ENCODE data around the gene CRB3. TPM values are rescaled to one million over a fixed set of nuclear protein-coding genes. Genes with fewer than 3 reads are reported as not detected.

CRB3 gene
- total and polyA plus RNA-seq, 9 of the 15 experiments (the other 6 are each of a cell fraction or from before 2014, with no cell fraction given), result 0.49 TPM; not detected in 8

DNA sequence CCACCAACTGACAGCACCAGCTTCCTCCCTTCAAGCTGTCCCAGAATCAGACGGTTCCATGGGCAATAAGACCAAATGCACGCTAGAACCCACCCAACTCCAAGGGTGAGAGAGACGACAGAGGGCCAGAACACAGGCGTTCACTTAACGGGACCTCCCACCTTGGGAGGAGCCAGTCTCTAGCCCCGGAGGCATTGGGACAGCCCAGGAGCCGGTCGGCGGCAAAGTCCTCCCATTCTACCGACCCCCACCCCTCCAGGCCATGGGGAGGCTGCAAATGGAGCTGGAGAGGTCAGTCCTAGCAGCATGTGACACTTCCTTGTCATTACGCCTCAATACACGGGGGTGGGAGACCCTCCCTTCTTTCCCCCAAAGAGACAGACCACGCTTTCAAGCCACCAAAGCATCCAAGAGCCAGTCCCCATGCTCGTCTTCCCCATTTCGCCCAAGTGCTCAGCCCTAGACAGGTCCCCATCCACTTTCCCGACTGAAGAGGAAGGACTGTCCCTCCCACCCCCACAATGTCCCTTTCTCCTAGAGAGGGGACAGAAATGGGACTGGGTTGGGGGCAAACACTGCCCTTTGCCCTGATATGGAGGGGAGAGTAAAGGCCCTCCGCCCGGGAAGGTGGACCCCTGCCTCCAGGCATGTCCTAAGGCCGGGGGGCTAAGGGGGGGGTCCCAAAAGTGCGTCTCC lies 40.4 kb upstream of the CRB3 start (continued):
- TF ChIP-seq RREB1 (CRISPR knock-in tag; IDR thresholded peaks at IDR 0.05), result no peak
- TF ChIP-seq STAT5A (IDR thresholded peaks at IDR 0.05; ENCODE audit: borderline replicate concordance, low read length), result no peak
- no peak for TF ChIP-seq SRSF3 (IDR thresholded peaks at IDR 0.05; ENCODE audit: insufficient read depth, low read length)
- no peak for TF ChIP-seq RUNX1 (IDR thresholded peaks at IDR 0.05; ENCODE audit: low read depth)
- TF ChIP-seq WHSC1 (IDR thresholded peaks at IDR 0.05; ENCODE audit: low read length), result no peak
- peak; percentile 38; the same call in 1 of the 2 replicates for TF ChIP-seq MAX (CRISPR knock-in tag; IDR thresholded peaks at IDR 0.05)
- no peak for TF ChIP-seq TGIF2 (CRISPR knock-in tag; IDR thresholded peaks at IDR 0.05)
- TF ChIP-seq CREBBP (IDR thresholded peaks at IDR 0.05; ENCODE audit: low read depth, low read length), result no peak
- TF ChIP-seq, protein P1, sequence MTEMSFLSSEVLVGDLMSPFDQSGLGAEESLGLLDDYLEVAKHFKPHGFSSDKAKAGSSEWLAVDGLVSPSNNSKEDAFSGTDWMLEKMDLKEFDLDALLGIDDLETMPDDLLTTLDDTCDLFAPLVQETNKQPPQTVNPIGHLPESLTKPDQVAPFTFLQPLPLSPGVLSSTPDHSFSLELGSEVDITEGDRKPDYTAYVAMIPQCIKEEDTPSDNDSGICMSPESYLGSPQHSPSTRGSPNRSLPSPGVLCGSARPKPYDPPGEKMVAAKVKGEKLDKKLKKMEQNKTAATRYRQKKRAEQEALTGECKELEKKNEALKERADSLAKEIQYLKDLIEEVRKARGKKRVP (CRISPR knock-in tag; IDR thresholded peaks at IDR 0.05), result no peak
- TF ChIP-seq ZNF431 (CRISPR knock-in tag; IDR thresholded peaks at IDR 0.05), result 0 out of 2 replicates have a peak, but pooled peaks have one; percentile 14
- no peak for TF ChIP-seq L3MBTL2 (IDR thresholded peaks at IDR 0.05)
- TF ChIP-seq ZNF212 (CRISPR knock-in tag; IDR thresholded peaks at IDR 0.05), result no peak
- TF ChIP-seq ZNF644 (tag; IDR thresholded peaks at IDR 0.05; ENCODE audit: low read depth), result no peak
- TF ChIP-seq, protein P2, sequence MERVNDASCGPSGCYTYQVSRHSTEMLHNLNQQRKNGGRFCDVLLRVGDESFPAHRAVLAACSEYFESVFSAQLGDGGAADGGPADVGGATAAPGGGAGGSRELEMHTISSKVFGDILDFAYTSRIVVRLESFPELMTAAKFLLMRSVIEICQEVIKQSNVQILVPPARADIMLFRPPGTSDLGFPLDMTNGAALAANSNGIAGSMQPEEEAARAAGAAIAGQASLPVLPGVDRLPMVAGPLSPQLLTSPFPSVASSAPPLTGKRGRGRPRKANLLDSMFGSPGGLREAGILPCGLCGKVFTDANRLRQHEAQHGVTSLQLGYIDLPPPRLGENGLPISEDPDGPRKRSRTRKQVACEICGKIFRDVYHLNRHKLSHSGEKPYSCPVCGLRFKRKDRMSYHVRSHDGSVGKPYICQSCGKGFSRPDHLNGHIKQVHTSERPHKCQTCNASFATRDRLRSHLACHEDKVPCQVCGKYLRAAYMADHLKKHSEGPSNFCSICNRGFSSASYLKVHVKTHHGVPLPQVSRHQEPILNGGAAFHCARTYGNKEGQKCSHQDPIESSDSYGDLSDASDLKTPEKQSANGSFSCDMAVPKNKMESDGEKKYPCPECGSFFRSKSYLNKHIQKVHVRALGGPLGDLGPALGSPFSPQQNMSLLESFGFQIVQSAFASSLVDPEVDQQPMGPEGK (CRISPR knock-in tag; IDR thresholded peaks at IDR 0.05; ENCODE audit: borderline replicate concordance), result no peak
- TF ChIP-seq BRD9 (IDR thresholded peaks at IDR 0.05; ENCODE audit: low read depth, partially characterized antibody), result no peak
- TF ChIP-seq RBM25 (IDR thresholded peaks at IDR 0.05; ENCODE audit: low read depth, low read length, severe bottlenecking), result no peak
- TF ChIP-seq MCM5 (IDR thresholded peaks at IDR 0.05; ENCODE audit: low read depth), result no peak
- TF ChIP-seq RBFOX2 (IDR thresholded peaks at IDR 0.05; ENCODE audit: low read depth, low read length), result peak; percentile 66
- TF ChIP-seq POLR2G (IDR thresholded peaks at IDR 0.05; ENCODE audit: low read depth, low read length), result no peak

Measured in K562 (cell line).